Vagina (tissue), 2 donors: Measurements from ENCODE around the gene SMC1B.

Source experiments
- CTCF ChIP-seq, 3 experiments: fragments of 450-650 bp in 2 of 3; fragments of 200-600 bp in 1 of 3; sonication (generic) in 1 of 3; IDR thresholded peaks; one replicate each; pipeline ENCODE4 v1.5.1; 2017 to 2019; ENCODE audit warnings: antibody characterized with exemption in 3 of 3, mild to moderate bottlenecking in 2 of 3, moderate library complexity in 2 of 3
- POLR2A ChIP-seq, 2 donors: fragments of 450-650 bp; IDR thresholded peaks; one replicate each; pipeline ENCODE4 v1.6.1; 2017; ENCODE audit warnings: antibody characterized with exemption in 2 of 2, mild to moderate bottlenecking in 2 of 2, moderate library complexity in 2 of 2

GRCh38 chr22:45434981-45435380 is 21.6 kb upstream of the SMC1B start:
- TF ChIP-seq CTCF (IDR thresholded peaks at IDR 0.05): no peak
- TF ChIP-seq POLR2A (IDR thresholded peaks at IDR 0.05): no peak
